GM18519 (cell line): ENCODE measurements around the gene PRKCG.
A peak's percentile ranks its signal among the peaks of the same experiment; 100 is the strongest.

ENCODE experiments used
- ATAC-seq: cut with Tn5 transposase; IDR thresholded peaks from one replicate; pipeline ENCODE4 v1.9.1; 2021; ENCODE audit warnings: mild to moderate bottlenecking, moderate library complexity; ENCODE audit not compliant: unreplicated experiment, low FRiP score

The PRKCG gene

DNA sequence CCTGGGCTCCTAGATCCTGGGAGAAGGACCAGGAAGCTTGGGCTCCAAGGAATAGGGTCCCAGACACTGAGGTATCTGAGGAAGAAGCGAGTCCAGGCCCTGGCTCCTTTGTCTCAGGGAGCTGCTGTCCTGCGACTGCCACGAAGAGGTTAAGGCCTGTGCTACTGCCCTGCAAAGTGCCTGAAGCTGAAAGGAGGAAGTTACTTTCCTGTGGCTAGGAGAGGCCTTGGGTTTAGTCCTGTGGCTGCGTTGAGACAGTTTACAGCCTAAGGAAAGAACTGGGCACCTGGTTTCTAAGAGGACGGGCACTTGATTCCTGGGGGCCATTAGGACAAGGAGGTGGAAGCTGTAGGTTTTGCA lies 11.5 kb upstream of the PRKCG start:
- ATAC-seq, result no peak

DNA sequence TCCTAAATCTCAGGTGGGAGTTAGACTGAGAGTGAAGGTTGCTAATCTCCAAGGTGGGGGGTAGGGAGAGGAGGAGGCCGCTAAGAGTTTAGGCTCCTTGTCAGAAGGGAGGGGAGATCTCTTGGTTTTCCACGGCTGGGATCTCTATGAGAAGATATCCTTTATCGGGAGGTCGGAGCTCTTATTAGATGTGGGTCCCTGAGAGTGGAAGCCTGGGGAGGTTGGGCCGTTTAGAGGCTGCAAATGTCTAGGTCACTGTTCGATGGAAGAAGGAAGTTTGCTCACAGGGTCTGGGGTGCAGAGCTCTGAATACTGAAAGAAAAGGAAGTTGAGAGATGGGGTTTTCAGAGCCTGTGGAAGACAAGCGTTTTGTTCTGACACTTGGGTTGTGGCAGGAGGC lies 10.5 kb upstream of the PRKCG start:
- ATAC-seq, result no peak

DNA sequence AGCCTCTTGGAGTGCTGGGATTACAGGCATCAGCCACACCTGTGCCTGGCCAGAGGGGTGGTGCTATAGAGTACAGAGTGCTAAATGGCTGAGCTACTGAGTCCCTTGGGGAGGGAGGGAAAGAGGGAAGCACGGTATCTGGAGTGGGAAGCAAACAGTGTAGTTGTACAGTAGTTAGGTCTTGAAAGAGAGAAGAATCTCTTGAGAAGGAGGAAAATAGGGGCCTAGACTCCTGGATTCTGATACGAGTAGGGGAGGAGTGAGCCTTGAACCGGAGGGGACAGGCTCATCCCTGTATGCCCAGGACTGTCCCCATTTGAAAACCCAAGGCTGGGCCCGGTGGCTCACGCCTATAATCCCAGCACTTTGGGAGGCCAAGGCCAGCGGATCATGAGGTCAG lies 9.2 kb upstream of the PRKCG start:
- ATAC-seq, result no peak

DNA sequence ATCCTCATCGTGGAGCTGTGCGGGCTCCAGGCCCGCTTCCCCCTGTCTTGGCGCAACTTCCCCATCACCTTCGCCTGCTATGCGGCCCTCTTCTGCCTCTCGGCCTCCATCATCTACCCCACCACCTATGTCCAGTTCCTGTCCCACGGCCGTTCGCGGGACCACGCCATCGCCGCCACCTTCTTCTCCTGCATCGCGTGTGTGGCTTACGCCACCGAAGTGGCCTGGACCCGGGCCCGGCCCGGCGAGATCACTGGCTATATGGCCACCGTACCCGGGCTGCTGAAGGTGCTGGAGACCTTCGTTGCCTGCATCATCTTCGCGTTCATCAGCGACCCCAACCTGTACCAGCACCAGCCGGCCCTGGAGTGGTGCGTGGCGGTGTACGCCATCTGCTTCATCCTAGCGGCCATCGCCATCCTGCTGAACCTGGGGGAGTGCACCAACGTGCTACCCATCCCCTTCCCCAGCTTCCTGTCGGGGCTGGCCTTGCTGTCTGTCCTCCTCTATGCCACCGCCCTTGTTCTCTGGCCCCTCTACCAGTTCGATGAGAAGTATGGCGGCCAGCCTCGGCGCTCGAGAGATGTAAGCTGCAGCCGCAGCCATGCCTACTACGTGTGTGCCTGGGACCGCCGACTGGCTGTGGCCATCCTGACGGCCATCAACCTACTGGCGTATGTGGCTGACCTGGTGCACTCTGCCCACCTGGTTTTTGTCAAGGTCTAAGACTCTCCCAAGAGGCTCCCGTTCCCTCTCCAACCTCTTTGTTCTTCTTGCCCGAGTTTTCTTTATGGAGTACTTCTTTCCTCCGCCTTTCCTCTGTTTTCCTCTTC lies 8.0 kb upstream of the PRKCG start:
- ATAC-seq, result no peak

DNA sequence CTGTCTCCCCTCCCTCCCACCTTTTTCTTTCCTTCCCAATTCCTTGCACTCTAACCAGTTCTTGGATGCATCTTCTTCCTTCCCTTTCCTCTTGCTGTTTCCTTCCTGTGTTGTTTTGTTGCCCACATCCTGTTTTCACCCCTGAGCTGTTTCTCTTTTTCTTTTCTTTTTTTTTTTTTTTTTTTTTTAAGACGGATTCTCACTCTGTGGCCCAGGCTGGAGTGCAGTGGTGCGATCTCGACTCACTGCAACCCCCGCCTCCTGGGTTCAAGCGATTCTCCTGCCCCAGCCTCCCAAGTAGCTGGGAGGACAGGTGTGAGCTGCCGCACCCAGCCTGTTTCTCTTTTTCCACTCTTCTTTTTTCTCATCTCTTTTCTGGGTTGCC lies 7.4 kb upstream of the PRKCG start:
- ATAC-seq, result no peak

DNA sequence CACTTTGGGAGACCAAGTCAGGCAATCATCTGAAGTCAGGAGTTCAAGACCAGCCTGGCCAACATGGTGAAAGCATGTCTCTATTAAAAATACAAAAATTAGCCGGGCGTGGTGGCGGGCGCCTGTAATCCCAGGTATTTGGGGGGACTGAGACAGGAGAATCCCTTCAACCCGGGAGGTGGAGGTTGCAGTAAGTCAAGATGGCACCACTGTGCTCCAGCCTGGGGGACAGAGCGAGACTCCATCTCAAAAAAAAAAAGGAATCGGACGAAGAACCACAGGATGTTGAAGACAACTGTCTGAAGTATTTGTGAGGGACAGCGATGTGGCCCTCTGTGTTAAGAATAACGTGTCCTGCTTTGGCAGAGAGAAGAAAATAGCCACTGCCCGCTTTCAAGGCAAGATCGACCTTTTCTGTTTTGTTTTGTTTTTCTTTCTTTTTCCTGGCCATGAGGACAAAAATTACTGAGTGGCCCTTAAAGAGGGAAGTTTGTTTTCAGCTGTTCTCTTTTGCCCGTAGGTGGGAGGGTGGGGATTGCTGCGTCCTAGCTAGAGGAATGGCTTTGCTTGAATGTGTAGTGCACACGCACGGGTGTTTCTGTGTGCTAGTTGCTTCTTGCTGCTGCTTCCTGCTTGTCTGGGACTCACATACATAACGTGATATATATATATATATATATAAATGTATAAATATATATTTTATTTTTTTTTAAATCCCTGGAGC lies 6.2 kb upstream of the PRKCG start:
- ATAC-seq, result no peak

DNA sequence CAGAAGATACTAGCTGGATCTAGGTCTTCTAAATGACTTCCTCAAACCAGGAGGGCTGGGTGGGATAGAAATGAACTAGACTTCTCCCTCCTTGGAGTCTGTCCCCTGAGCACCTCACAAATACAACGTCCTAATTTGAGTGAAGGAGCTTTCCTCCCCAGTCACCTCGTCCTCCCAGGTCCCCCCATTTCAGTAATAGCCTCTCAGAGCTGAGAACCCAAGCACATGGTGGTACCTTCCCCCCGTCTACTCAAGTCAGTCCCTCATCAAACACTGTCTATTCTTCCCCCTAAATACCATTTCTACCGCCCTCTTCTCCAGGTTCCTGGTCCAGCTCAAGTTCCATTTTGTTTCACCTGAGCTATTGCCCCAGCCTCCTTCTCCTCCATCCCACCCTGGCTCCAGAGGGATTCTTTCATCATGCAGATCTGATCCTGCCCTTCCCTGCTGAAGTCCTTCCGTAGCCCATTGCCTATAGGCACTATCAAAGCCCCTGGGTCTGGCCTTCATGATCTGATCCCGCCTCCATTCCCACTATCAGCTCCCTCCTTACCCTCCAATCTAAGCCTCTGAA lies 5.3 kb upstream of the PRKCG start:
- ATAC-seq, result no peak

DNA sequence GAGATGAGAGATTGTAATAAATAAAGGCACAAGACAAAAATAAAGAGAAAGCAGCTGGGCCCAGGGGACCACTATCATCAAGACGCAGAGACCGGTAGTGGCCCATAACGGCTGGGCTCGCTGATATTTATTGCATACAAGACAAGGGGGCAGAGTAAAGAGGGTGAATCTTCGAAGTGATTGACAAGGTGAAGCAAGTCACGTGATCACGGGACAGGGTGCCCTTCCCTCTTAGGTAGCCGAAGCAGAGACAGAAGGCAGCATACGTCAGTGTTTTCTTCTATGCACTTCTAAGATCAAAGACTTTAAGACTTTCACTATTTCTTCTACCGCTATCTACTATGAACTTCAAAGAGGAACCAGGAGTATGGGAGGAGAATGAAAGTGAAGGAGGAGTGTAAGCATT lies 4.6 kb upstream of the PRKCG start:
- no peak for ATAC-seq

DNA sequence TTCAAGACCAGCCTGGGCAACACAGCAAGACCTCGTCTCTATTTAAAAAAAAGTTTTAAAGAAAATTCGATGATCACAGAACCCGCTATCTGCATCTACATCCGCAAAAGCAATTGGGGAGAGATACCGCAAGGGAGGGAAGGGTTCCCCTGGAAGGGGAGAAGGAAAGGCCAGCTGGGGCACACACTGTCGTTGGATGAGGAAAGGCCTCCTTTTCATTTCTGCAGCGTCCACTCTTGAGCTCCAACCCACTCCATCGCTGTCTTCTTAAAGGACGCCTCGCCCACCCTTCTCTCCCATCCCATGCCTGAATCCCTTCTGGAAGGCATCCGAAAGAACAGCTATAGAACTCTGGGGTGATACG lies 3.2 kb upstream of the PRKCG start:
- ATAC-seq, result no peak

DNA sequence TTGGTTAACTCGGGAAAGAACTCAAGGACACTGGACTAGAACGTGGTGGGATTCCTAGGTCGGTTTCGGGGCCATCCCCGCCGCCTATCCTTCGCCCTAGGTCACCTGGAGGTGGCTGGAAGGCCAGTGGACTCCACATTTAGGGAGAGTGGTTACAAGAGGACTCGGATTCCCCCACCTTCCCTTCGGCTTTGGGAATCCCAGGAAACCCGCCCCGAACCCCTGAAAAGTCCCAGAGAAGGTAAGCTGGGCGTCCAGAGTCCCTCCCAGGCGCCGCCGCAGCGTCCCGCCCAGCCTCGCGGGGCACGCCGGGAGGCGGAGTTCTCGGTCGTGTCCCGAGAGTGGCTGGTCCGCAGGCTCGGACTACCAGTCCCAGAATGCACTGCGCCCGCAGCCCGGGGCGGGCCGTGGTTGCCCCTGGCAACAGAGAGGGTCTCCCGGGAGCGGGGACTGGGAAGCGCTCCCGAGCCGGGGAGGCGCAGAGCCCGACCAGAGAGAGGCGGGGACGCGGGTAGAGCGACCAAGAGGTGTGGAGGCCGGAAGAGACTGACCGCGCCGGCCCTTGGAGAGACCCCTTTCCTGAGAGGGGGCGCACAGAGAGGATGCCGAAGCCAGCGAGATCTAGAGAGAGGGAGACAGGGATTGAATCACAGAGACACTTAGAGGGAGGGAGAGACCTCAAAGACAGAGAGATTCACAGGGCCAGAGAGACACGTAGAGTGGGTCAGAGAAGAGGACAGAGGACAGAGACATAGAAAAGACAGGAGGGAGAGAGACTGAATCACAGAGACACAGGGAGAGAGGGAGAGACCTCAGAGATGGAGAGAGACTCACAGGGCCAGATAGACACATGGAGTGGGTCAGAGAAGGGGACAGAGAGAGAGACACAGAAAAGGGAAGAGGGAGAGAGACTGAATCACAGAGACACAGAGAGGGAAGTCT lies 2.6 kb upstream of the PRKCG start:
- ATAC-seq, result peak; percentile 57

DNA sequence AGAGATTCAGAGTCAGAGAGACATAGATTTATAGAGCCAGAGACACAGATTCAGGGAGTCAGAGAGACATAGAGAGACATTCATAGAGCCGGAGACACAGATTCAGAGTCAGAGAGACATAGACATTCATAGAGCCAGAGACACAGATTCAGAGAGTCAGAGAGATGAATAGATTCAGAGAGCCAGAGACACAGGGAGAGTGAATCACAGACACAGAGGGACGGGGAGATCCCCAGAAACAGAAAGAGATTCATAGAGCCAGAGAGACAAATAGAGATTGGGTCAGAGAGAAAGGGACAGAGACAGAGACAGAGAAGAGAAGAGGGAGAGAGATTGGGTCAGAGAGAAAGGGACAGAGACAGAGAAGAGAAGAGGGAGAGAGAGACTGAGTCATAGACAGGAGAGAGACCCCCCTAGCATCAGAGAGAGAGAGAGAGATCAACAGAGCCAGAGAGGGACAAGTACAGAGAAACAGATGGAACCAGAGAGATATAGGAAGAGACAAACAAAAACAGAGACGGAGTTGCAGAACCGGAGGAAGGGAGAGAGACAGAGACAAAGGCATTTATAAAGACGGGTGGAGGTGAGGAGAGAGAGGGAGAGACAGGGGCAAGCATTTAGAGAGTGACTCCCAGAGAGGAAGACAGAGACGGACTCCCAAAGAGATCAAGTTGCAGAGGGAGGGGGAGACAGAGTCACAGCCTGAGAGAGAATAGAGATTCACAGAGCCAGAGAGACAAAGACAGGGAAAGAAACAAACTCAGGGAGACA lies 1.1 kb upstream of the PRKCG start:
- no peak for ATAC-seq

DNA sequence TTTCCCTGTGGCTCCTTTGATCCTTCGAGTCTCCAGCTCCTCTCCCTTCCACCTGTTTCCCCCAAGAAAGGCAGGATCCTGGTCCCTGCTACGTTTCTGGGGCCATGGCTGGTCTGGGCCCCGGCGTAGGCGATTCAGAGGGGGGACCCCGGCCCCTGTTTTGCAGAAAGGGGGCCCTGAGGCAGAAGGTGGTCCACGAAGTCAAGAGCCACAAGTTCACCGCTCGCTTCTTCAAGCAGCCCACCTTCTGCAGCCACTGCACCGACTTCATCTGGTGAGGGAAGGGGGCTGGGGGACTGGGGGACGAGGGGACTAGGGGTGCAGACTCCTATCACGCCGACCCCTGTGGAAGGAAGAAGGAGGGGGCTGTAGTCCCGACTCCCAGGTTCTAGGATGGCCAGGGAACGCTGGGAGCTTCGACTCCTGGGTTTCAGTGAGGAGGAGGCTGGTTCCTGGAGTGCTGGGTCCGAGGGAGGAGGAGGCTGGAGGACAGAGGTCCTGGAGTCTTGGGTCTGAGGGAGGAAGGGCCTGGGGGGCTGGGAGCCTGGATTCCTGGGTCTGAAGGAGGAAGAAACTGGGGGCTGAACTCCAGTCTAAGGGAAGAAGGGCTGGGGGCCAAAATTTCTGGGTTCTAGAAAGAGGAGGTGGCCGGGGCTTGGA lies 524 bp downstream of the PRKCG start:
- ATAC-seq, result no peak

DNA sequence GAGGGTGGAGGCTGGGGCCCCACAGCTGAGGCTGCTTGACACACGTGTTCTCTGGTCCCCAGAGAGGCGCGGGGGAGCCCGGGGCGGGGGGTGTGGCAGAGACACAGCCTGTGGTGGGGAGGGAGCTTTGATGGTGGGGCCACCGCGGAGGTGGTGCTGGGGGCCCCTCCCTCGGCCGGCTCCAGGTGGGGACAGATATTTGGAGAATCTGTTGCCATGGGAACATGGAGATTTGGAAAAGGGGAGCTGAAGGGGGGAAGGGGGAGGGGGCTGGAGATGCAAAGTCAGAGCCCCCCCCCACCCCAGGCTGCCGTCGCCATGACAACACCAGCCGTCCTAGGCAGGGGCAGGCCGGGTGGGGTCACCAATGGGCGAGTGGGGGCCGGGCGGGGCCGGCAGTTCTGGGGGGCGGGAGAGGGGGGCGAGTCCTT lies 1.2 kb downstream of the PRKCG start:
- ATAC-seq, result no peak

DNA sequence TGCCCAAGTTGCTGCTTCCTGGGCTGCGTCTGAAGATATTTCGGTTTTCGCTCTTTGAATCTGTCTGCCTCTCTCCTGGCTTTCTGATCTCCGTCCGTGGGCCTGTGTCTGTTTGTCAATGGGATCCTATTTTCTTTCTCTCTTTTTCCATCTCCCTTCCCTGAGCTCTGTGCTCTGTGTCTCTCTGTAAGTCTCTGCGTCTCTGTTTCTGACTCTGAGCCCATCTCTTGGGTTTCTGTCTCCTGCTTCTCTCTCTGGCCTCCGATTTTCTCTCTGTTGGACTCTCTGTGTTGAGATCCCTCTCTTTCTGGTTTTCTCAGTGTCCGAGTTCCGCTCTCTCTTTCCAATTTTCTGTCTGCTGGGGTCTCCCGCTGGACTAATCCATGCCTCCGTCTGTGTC lies 1.7 kb downstream of the PRKCG start:
- ATAC-seq, result no peak

DNA sequence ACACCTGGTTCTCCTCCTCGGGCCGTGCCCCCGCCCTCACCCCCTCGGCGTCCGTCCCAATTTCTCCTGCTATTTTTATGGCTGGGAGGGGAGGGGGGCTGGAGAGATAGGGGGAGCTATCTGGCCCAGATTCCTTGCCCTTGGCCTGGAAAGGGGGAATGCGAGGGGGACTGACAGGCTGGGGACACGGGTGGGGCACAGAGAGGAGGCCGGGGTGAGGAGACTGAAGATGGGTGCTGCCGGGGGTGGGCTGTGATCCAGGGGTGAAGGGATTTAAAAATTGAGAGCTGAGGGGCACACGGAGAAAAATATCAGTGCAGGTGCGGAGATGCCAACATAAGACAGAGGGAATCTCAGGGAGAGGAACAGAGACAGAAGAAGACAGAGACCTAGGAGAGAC lies 2.3 kb downstream of the PRKCG start:
- no peak for ATAC-seq

DNA sequence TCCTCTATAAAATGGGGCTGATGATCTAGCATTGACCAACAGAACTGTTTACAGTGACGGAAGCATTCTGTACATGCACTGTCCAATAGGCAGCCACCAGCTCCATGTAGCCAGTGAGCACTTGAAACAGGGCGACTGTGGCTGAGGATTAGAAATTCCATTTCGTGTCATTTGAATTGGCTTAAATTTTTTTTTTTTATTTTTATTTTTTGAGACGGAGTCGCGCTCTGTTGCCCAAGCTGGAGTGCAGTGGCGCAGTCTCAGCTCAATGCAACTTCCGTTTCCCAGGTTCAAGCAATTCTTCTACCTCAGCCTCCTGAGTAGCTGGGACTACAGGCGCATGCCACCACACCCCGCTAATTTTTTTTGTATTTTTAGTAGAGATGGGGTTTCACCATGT lies 3.0 kb downstream of the PRKCG start:
- ATAC-seq, result no peak

DNA sequence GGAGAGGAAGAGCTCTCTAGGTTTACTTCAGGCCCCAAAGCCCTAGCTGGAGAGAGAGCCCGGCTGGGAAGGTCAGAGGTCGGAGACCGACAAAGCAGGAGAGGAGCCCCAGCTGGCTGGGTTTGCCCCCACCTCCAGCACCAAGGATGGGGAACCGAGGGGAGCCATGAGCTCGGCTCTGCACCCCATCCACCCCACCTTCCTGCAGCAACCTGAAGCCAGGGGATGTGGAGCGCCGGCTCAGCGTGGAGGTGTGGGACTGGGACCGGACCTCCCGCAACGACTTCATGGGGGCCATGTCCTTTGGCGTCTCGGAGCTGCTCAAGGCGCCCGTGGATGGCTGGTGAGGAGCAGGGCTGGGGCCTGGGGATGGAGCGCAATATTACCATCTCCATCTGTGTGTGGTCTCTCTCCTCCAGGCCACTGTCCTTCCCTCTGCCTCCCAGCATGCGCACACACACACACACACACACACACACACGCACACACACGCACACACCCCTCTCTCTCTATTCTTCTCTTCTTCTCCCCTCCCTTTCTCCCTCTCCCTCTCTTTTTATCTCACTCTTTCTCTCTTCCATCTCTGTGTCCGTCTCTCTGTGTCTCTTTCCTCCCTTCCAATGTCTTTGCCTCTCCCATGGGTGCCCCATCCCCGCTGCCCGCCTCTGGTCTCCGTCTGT lies 10.4 kb downstream of the PRKCG start:
- no peak for ATAC-seq

DNA sequence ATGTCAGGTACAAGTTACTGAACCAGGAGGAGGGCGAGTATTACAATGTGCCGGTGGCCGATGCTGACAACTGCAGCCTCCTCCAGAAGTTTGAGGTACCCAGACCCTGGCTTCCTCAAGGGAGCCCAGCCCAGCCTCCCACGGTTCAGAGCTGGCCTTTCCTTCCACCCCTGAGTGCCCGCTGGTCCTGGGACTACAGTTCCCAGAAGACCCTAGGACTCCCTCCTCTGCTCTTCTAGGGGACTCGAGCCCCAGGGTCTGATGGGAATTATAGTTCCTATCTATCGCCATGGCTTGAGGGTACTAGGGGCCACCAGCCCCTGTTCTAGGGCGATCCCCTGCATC lies 11.0 kb downstream of the PRKCG start:
- ATAC-seq, result no peak

DNA sequence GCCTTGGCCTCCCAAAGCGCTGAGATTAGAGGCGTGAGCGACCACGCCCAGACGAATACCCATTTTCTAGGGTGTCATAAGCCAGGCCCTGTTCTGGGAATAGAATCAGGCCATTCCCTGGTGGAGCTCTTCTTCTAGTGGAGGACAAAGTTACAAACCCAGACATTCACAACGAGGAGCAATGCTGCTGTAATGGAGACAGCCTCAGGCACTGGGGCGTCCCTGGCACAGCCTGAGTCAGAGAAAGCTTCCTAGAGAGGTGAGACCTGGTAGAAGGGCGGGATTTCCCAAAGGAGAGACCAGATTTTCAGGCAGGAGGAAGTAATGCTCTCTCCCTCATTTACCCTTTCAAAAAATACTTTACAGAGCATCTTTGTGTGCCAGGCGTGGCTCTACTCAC lies 12.7 kb downstream of the PRKCG start:
- ATAC-seq, result no peak
